AG09309 (cell line): ENCODE data around the gene AHSG.

Experiments used
- DNase-seq: peaks from one replicate; pipeline ENCODE4 v3.0.0-alpha.2; 2010; ENCODE audit warnings: low read depth
- H3K4me3 ChIP-seq: 2 replicates; pipeline ENCODE4 v1.5.1; 2011; ENCODE audit warnings: mild to moderate bottlenecking, low read depth, low read length, moderate library complexity; ENCODE audit not compliant: control insufficient read depth
- TF ChIP-seq, protein P1 (sequence below): IDR thresholded peaks from 2 replicates; pipeline ENCODE4 v1.5.1; 2011; ENCODE audit warnings: mild to moderate bottlenecking, low read depth, low read length, inconsistent platforms; ENCODE audit not compliant: insufficient read depth, control insufficient read depth; ENCODE audit errors: missing control alignments

The AHSG gene

DNA sequence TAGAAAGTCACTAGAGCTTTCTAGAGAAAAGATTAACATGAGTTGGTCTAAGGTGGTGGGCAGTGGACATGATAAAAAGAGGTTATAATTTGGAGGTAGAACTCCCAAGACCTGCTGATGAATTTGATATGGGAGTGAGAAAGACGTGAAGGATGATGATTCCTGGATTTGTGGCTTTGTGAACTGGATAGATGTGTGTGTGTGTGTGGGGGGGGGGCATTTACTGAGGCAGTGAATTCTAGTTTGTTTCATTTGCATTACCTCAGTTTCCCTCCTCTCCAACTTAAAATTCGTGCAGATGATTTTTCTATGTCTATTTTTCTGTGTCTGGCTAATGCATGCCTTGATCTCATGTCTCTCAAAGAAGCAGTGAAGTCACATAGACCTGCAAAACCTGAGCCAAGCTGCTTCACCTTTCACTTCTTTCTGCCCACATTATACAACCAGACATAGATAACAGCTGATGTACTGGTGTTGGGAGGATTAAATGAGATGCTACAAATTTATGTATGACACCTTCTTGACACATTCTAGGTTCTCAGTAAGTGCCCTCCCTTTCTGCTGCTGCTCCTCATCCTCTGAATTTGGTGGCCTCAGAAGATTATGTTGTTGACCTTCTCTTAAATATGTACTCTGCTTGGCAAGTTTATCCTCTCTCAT, 9.9 kb downstream of the AHSG start:
- no peak overlapping the region for H3K4me3 ChIP-seq
- TF ChIP-seq, protein P1, sequence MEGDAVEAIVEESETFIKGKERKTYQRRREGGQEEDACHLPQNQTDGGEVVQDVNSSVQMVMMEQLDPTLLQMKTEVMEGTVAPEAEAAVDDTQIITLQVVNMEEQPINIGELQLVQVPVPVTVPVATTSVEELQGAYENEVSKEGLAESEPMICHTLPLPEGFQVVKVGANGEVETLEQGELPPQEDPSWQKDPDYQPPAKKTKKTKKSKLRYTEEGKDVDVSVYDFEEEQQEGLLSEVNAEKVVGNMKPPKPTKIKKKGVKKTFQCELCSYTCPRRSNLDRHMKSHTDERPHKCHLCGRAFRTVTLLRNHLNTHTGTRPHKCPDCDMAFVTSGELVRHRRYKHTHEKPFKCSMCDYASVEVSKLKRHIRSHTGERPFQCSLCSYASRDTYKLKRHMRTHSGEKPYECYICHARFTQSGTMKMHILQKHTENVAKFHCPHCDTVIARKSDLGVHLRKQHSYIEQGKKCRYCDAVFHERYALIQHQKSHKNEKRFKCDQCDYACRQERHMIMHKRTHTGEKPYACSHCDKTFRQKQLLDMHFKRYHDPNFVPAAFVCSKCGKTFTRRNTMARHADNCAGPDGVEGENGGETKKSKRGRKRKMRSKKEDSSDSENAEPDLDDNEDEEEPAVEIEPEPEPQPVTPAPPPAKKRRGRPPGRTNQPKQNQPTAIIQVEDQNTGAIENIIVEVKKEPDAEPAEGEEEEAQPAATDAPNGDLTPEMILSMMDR, result no peak
- DNase-seq, result no peak

DNA sequence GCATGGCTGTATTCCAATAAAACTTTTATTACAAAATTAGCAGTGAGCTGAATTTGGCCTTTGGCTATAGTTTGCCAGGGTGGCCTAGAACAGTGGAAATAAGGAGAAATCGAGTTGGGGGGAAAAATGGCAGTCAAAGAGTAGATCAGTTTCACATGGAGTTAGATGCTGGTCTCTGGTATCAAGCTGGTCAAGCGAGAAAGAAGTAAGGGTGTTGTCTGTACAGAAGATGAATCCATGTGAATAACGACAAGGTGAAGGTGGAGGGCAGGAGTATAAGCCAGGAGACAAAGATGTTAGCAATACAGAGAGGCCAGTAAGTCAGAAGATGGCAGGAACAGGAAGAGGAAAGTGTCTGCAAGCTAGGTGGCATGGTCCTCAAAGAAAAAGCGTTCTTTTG, 11.7 kb downstream of the AHSG start:
- H3K4me3 ChIP-seq, result no peak overlapping the region
- DNase-seq, result no peak
- TF ChIP-seq, protein P1, result no peak

DNA sequence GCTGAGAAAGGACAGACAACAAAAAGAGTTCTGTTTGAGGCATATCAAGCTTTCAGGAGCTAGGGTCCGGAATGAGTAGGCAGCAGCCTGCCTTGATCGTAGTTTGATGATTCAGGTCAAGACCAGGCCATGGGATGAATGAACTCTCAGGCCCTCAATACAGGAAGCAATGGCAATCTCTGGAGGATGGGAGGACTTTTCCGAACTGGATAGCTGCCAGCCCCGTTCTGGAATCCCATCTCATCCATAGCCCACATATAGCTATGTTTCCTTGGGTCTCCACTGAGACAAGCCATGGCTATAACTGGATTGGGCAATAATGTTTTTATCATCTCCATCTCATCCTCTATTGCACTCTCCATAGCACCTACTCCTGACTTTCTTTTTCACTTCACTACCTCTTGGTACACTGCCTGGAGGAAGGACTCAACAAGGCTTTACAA, 12.8 kb downstream of the AHSG start:
- no peak overlapping the region for H3K4me3 ChIP-seq
- TF ChIP-seq, protein P1, result no peak
- no peak for DNase-seq

DNA sequence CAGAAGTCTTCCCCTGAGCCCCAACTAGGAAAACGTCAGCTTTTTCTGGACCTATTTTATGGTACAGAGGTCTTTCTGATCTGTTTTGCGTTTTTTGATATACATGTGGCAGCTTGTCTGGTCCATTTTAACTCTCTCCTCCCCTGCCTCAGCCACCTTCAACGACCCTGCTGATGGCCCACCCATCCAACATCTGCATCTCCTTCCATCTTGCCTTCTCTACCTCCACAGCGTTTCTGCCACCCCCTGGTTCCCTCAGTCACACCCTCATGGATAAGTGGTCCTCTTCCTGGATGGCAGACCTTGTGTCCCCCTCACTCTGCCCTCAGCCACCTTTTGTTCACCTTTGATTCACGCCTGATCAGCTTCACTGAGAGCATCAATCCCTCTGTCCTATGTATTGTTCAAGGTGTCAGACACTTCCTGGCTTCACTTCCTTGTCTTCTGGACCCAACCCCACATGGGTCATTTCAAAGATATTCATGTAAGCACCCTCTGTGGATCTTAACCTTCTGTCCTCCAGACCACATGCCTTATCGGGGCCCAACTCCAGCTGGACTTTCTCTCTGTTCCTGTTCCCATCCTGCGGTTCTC, 13.5 kb downstream of the AHSG start:
- TF ChIP-seq, protein P1, result no peak
- DNase-seq, result no peak
- no peak overlapping the region for H3K4me3 ChIP-seq

DNA sequence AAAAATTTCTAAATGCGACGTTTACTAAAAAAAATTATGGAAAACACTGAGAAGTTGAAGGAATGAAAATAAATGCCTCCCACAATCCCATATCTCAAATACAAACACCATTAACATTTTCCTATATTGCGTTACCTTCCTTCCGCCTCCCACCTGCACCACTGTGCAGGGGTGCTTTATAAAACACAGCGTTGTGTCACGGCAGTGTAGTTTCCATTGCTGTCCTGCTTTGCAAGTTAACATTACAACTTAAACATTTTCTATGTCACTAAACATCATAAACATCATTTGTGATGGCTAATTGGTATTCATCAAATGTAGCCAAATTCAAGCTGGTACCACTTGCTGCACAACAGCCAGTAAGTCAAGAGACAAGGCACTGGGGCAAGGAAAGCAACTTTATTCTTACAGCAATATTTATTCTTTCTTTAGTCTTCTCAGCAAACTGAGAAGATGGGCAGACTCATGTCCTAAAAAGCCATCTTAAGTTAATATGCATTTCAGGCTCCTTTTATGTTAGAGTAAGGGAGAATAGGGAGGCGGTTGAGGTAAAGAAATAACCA, 15.1 kb downstream of the AHSG start:
- no peak for DNase-seq
- no peak overlapping the region for H3K4me3 ChIP-seq
- TF ChIP-seq, protein P1, result no peak

DNA sequence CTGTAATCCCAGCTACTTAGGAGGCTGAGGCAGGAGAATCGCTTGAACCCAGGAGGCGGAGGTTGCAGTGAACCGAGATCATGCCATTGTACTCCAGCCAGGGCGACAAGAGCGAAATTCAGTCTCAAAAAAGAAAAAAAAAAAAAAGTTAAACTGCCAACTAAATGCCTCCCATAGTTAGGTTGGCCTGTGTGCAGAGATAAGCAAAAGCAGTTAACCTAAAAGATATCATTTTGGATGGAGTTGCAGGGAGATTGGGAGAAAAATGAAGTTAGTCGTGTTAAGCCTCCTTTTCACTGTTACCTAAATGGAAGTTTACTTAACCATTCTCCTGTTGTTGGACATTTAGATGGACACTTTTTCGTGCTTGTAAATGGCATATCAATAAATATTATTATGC, 15.9 kb downstream of the AHSG start:
- H3K4me3 ChIP-seq, result no peak overlapping the region
- TF ChIP-seq, protein P1, result no peak
- DNase-seq, result no peak
